Activated B cell treated with CpG ODN at 0.5 μM for 24 hours (primary cell): ENCODE measurements around the gene SHISA9. TPM values are rescaled to one million over a fixed set of nuclear protein-coding genes. Genes with fewer than 3 reads are reported as not detected.

Experiments used
- ATAC-seq: fragments of 200-7000 bp; cut with Tn5 transposase; one replicate; pipeline ENCODE4 v1.10.0; 2021; ENCODE audit warnings: low read depth, mild to moderate bottlenecking, moderate library complexity
- CTCF ChIA-PET: fragments of 350-600 bp; sonication (Branson Sonifier 250); formaldehyde crosslinking; loops from one replicate; lab custom pipeline; 2021; ENCODE audit warnings: antibody characterized with exemption; lab: Charles Lee
- POLR2A ChIA-PET: fragments of 350-600 bp; sonication (Branson Sonifier 250); formaldehyde crosslinking; loops from one replicate; lab custom pipeline; 2021; ENCODE audit warnings: antibody characterized with exemption; lab: Charles Lee
- DNase-seq: peaks from one replicate; pipeline ENCODE4 v3.0.0; 2022
- H3K27ac Mint-ChIP-seq: one replicate; pipeline ENCODE4 v1.8.0; 2020; ENCODE audit warnings: mixed read lengths
- H3K27me3 Mint-ChIP-seq: one replicate; pipeline ENCODE4 v1.8.0; 2021; ENCODE audit warnings: mixed read lengths
- H3K36me3 Mint-ChIP-seq: one replicate; pipeline ENCODE4 v1.8.0; 2021; ENCODE audit warnings: low read depth, mixed read lengths
- H3K4me1 Mint-ChIP-seq: one replicate; pipeline ENCODE4 v1.8.0; 2021; ENCODE audit warnings: mixed read lengths
- H3K4me3 Mint-ChIP-seq: one replicate; pipeline ENCODE4 v1.8.0; 2020; ENCODE audit warnings: mild to moderate bottlenecking, mixed read lengths
- H3K9me3 Mint-ChIP-seq: one replicate; pipeline ENCODE4 v1.8.0; 2020; ENCODE audit warnings: mixed read lengths
- CTCF ChIP-seq: fragments of 200-600 bp; IDR thresholded peaks from one replicate; pipeline ENCODE4 v1.8.0; 2022; ENCODE audit warnings: antibody characterized with exemption, mild to moderate bottlenecking
- intact Hi-C: fragments of 100-400 bp; cut with micrococcal nuclease; formaldehyde crosslinking; loops from one replicate; pipeline ENCODE4 v1.15.1; 2024
- total RNA-seq: library from RNA; stranded (reverse); gene quantifications from 2 replicates; pipeline ENCODE4 v1.2.3, GENCODE V29; 2022

Gene SHISA9
- total RNA-seq, 1 donor from 2014 or later = 0.07 TPM

GRCh38 chr16:13076878-13077277 is 175.5 kb downstream of the SHISA9 start:
- no peak for ATAC-seq
- H3K4me3 Mint-ChIP-seq = no peak overlapping the region
- DNase-seq = no peak
- TF ChIP-seq CTCF = no peak
- H3K36me3 Mint-ChIP-seq = no peaks in the 10 kb centered on the region
- peaks cover 2% of the 10 kb centered on the region for H3K27me3 Mint-ChIP-seq
- ChIA-PET CTCF (no interaction called here), POLR2A (no interaction called here)
- intact Hi-C loops = no loop called here
- H3K9me3 Mint-ChIP-seq = peaks cover 4% of the 10 kb centered on the region
- no peak overlapping the region for H3K27ac Mint-ChIP-seq
- no peaks in the 10 kb centered on the region for H3K4me1 Mint-ChIP-seq

- POLR2A ChIA-PET = no interaction called here
- no peaks in the 10 kb centered on the region for H3K36me3 Mint-ChIP-seq
- DNase-seq = no peak
- H3K4me3 Mint-ChIP-seq = no peak overlapping the region
- peaks cover 4% of the 10 kb centered on the region for H3K9me3 Mint-ChIP-seq
- no peaks in the 10 kb centered on the region for H3K4me1 Mint-ChIP-seq
- ATAC-seq = no peak
- intact Hi-C loops = no loop called here
- H3K27ac Mint-ChIP-seq = no peak overlapping the region
- TF ChIP-seq CTCF = no peak
- H3K27me3 Mint-ChIP-seq = peaks cover 2% of the 10 kb centered on the region
- CTCF ChIA-PET = no interaction called here
Measured at GRCh38 chr16:13077816-13078215, 176.4 kb downstream of the SHISA9 start.

DNA sequence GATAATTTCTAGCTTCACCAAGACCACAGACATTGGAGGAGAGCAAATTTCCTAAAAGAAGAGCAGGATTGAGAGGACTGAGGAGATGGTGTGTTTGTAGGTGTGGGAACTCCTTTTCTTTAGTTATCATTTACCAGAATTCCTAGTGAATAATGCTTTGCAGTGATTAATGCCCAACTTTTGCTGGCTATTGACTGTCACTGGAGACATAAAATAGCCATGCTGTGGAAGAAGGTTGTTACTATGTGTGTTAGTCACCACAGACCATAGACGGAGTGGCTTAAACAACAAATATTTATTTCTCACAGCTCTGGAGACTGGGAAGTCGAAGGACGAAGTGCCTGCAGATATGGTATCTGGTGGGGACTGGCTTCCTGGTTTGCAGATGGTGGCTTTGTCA is 179.1 kb downstream of the SHISA9 start:
- Mint-ChIP-seq H3K27me3 (peaks cover 2% of the 10 kb centered on the region), H3K27ac (no peak overlapping the region), H3K9me3 (peaks cover 10% of the 10 kb centered on the region), H3K4me3 (no peak overlapping the region), H3K4me1 (no peaks in the 10 kb centered on the region), H3K36me3 (no peaks in the 10 kb centered on the region)
- POLR2A ChIA-PET = no interaction called here
- no peak for ATAC-seq
- no peak for DNase-seq
- intact Hi-C loops = no loop called here
- CTCF ChIA-PET = no interaction called here
- TF ChIP-seq CTCF = no peak

DNA sequence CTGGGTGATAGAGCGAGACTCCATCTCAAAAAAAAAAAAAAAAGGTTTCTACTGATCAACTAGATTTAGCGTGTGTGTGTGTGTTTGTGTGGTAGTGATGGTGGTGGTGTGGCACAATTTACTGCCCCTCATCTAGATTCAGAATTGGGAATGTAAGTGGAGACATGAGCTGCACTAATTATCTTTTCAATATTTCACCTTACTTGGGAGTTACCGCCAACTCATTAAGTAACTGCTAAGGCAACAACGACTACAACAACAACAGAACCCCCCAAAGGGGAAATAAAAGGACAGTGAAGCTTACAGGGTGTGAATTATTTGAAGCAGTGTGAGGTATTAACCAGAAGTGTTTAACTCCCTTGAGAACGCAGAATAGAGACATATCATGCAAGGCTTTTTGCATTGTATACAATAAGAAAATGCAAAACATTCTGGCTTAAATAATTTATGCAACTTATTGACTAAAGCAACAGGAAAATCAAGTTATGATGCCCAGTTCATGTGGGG is 180.5 kb downstream of the SHISA9 start:
- ATAC-seq = no peak
- no peak overlapping the region for H3K4me3 Mint-ChIP-seq
- H3K36me3 Mint-ChIP-seq = no peaks in the 10 kb centered on the region
- ChIA-PET CTCF (no interaction called here), POLR2A (no interaction called here)
- no peak for DNase-seq
- no peak for TF ChIP-seq CTCF
- peaks cover 2% of the 10 kb centered on the region for H3K27me3 Mint-ChIP-seq
- peaks cover 9% of the 10 kb centered on the region for H3K9me3 Mint-ChIP-seq
- no peaks in the 10 kb centered on the region for H3K4me1 Mint-ChIP-seq
- intact Hi-C loops = no loop called here
- no peak overlapping the region for H3K27ac Mint-ChIP-seq

GRCh38 chr16:13083681-13084080 is 182.3 kb downstream of the SHISA9 start:
- ATAC-seq = no peak
- Mint-ChIP-seq H3K4me3 (no peak overlapping the region), H3K36me3 (no peaks in the 10 kb centered on the region), H3K4me1 (no peaks in the 10 kb centered on the region), H3K9me3 (peaks cover 9% of the 10 kb centered on the region), H3K27me3 (no peaks in the 10 kb centered on the region), H3K27ac (no peak overlapping the region)
- intact Hi-C loops = no loop called here
- DNase-seq = no peak
- TF ChIP-seq CTCF = no peak
- ChIA-PET CTCF (no interaction called here), POLR2A (no interaction called here)
